Head of caudate nucleus (tissue), 42 donors: ENCODE results near the gene CERS6.
A peak's percentile ranks its signal among the peaks of the same experiment; 100 is the strongest.

Source experiments
- DNase-seq, 42 donors: peaks; one replicate each; pipeline versions ENCODE4 v3.0.0 to v3.0.0-alpha.2; 2020 to 2021; ENCODE audit warnings: mixed read lengths in 7 of 42
- intact Hi-C: fragments of 100-400 bp; cut with DNase I; formaldehyde crosslinking; loops from one replicate; pipeline ENCODE4 v1.15.0; 2022

The CERS6 gene

GRCh38 chr2:168814939-168815907 lies 359.2 kb downstream of the CERS6 start:
- intact Hi-C loops: no loop called here

DNA sequence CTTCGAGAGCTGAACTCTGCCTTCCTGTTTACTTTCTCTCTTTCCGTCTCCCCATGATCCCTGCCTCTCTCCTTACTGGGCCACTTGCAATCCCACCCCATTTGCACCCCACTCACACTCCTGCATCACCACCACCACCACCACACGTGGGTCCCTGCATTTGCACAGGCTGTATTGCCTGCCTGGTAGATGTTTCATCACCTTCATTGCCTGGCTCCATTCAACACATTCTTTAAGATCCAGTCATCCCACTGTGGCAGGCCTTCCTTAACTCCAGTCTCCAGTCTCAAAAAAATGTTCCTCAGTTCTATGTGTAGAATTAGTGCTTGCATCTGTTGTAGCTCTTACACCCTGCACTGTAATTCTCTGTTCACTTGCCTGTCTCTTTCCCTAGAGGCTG lies 360.3 kb downstream of the CERS6 start:
- intact Hi-C loops: no loop called here
- DNase-seq: no peak

More at GRCh38 chr2:168814939-168815907, 359.2 kb downstream of the CERS6 start:
- DNase-seq: no peak

GRCh38 chr2:168819050-168819715 lies 363.1 kb downstream of the CERS6 start:
- DNase-seq: peak in 1 of 42 donors; percentile 1
- intact Hi-C loops: no loop called here

GRCh38 chr2:168819829-168820489 lies 363.9 kb downstream of the CERS6 start:
- intact Hi-C loops: no loop called here
- peak in 34 of 42 donors; percentile 7 to 81 (median 32) for DNase-seq

- no peak for DNase-seq
- intact Hi-C loops: no loop called here
Observed at GRCh38 chr2:168821577-168821976, 365.5 kb downstream of the CERS6 start.

GRCh38 chr2:168821992-168822391 lies 365.9 kb downstream of the CERS6 start:
- intact Hi-C loops: no loop called here

More at GRCh38 chr2:168821992-168822391, 365.9 kb downstream of the CERS6 start:
- DNase-seq: no peak
